Gastrocnemius medialis (tissue), 4 donors: Measurements from ENCODE around the gene ADRA2C. TPM values are rescaled to one million over a fixed set of nuclear protein-coding genes. Genes with fewer than 3 reads are reported as not detected.

Experiments used
- ATAC-seq, 2 donors: fragments of 150-250 bp; one replicate each; pipeline ENCODE4 v1.9.1; 2016
- DNase-seq, 2 donors: peaks; one replicate each; pipeline ENCODE4 v3.0.0-alpha.2; 2019
- H3K27ac ChIP-seq, 4 donors: fragments of 200-600 bp; sonication (generic); 1 replicate in 1 of 4; 2 replicates in 3 of 4; pipeline ENCODE4 v1.5.1; 2016 to 2018; ENCODE audit warnings: mild to moderate bottlenecking in 2 of 4, moderate library complexity in 1 of 4
- H3K27me3 ChIP-seq, 3 donors: fragments of 200-600 bp; sonication (generic) in 2 of 3; 1 replicate in 1 of 3; 2 replicates in 2 of 3; pipeline versions ENCODE4 v1.5.1 to v1.6.0; 2016 to 2019; ENCODE audit warnings: mild to moderate bottlenecking in 1 of 3, moderate library complexity in 1 of 3
- H3K36me3 ChIP-seq, 2 donors: fragments of 200-600 bp; sonication (generic) in 1 of 2; one replicate each; pipeline ENCODE4 v1.5.1; 2017 to 2018
- H3K4me1 ChIP-seq, 2 donors: fragments of 200-600 bp; sonication (generic) in 1 of 2; one replicate each; pipeline ENCODE4 v1.5.1; 2016 to 2017; ENCODE audit warnings: mild to moderate bottlenecking in 2 of 2
- H3K4me3 ChIP-seq, 4 donors: fragments of 200-600 bp; sonication (generic) in 3 of 4; 1 replicate in 1 of 4; 2 replicates in 3 of 4; pipeline ENCODE4 v1.5.1; 2016 to 2019; ENCODE audit warnings: mild to moderate bottlenecking in 2 of 4
- H3K9me3 ChIP-seq, 3 donors: fragments of 200-600 bp; sonication (generic) in 2 of 3; 1 replicate in 1 of 3; 2 replicates in 2 of 3; pipeline ENCODE4 v1.5.1; 2016 to 2019
- POLR2A ChIP-seq, 2 donors: fragments of 450-650 bp; IDR thresholded peaks; one replicate each; pipeline ENCODE4 v1.6.1; 2017; ENCODE audit warnings: antibody characterized with exemption in 2 of 2, mild to moderate bottlenecking in 2 of 2, moderate library complexity in 2 of 2
- in situ Hi-C, 4 donors: fragments of 200-750 bp; cut with MboI; loops; one replicate each; pipeline versions ENCODE4 v1.15.0 to v1.8.0; 2017; ENCODE audit warnings: low sequenced_read_pairs in 4 of 4
- intact Hi-C: fragments of 100-400 bp; cut with DNase I; formaldehyde crosslinking; loops from one replicate; pipeline ENCODE4 v1.15.1; 2023; ENCODE audit warnings: low total_unique reads
- total RNA-seq, 4 donors: library from RNA; depleted of rRNA; stranded (reverse); fragments of >200 nt; gene quantifications; one replicate each; pipeline versions ENCODE4 v1.1.0 to v1.2.3, GENCODE V29; 2016
- TF ChIP-seq, protein P1 (sequence below), 5 experiments: fragments of 450-650 bp in 3 of 5; fragments of 200-600 bp in 2 of 5; sonication (generic) in 2 of 5; IDR thresholded peaks in 4 of 5; conservative IDR thresholded peaks in 1 of 5; 1 replicate in 4 of 5; 2 replicates in 1 of 5; pipeline ENCODE4 v1.5.1; 2016 to 2019; ENCODE audit warnings: antibody characterized with exemption in 5 of 5, mild to moderate bottlenecking in 3 of 5, moderate library complexity in 3 of 5

Gene ADRA2C
- total RNA-seq, 4 donors from 2014 or later, result 2.5 to 7.9 (median 4.8) TPM

DNA sequence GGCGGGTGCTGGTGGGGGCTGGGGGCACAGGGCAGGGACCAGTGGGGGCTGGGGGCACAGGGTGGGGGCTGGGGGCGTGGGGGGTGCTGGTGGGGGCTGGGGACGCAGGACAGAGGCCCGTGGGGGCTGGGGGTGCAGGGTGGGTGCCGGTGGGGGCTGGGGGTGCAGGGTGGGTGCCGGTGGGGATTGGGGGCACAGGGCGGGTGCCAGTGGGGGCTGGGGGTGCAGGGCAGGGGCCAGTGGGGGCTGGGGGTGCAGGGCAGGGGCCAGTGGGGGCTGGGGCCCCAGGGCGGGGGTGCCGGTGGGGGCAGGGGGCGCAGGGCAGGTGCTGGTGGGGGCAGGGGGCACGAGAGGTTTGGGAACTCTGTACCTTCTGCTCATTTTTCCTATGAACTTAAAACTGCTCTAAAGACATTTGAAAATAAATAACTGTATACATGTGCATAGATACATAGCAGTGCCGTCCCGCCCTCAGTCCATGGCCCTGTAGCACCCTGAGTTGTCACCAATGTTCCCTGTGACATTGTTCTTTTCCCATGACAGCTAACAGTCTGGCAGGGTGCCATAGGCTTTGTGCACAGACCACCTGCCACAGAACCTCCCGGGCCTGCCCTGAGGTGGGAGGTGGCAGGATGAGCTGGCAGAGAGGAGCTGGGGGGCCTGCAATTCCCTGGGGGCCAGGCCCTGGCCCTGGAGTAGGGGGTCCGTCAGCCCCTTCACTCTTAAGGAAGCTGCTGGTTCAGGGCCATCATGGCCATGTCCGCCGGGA, 35.6 kb upstream of the ADRA2C start:
- intact Hi-C loops, result no loop called here

DNA sequence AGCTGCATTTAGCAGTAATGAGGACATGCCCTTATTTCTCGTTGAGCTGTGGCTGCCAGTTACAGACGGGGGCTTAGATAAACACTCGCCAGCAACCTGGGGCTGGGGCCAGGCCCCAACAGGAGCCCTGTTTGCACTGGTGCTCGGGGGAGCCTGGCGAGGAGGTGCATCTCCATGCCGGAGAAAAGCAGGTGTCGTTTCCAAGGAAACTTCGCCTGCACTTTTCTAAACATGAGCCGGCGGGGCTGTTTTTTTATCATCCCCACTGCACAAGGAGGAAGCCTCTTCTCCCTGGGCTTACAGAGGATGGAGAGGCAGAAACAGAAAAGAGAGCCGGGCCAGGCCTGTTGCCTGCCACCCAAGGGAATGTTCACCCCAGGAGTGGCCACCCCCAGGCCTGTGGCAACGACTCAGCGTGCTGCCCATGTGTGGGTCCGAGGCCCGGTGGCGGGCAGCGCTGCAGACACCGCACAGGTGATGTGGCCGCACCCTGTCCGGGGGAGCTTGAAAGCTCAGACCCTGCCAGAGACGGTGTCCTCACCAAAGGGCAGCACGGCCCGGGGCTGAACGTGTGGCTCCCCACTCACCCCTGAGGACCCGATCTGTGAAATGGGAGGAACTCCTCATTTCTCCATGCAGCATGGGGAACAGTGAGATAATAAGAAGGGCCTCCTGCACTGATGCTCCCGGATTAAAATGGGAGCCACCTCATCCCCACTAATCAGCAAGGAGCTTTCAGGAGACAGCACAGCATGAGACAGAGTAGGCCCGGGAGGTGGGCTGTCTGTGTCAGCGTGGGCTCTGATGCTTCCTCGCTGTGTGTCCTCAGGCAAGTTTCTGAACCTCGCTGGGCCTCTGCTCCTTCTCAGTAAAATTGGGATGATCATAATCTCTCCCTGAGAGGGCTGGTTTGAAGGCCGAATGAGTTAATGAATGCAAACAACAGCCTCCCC, 33.8 kb upstream of the ADRA2C start:
- Histone ChIP-seq H3K4me3 (no peak overlapping the region), H3K27me3 (peaks cover 7 to 18% (median 13%) of the 10 kb centered on the region in 3 donors)
- TF ChIP-seq, protein P1, sequence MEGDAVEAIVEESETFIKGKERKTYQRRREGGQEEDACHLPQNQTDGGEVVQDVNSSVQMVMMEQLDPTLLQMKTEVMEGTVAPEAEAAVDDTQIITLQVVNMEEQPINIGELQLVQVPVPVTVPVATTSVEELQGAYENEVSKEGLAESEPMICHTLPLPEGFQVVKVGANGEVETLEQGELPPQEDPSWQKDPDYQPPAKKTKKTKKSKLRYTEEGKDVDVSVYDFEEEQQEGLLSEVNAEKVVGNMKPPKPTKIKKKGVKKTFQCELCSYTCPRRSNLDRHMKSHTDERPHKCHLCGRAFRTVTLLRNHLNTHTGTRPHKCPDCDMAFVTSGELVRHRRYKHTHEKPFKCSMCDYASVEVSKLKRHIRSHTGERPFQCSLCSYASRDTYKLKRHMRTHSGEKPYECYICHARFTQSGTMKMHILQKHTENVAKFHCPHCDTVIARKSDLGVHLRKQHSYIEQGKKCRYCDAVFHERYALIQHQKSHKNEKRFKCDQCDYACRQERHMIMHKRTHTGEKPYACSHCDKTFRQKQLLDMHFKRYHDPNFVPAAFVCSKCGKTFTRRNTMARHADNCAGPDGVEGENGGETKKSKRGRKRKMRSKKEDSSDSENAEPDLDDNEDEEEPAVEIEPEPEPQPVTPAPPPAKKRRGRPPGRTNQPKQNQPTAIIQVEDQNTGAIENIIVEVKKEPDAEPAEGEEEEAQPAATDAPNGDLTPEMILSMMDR (IDR thresholded peaks at IDR 0.05 in 4 of 5, conservative IDR thresholded peaks at IDR 0.05 in 1 of 5), result no peak
- no peak for TF ChIP-seq POLR2A (IDR thresholded peaks at IDR 0.05)

More for the DNA sequence above, 35.6 kb upstream of the ADRA2C start:
- H3K36me3 ChIP-seq, result no peaks in the 10 kb centered on the region
- ATAC-seq, result no peak
- peaks cover 13 to 27% (median 21%) of the 10 kb centered on the region in 3 donors for H3K27me3 ChIP-seq
- H3K27ac ChIP-seq, result no peak overlapping the region
- in situ Hi-C loops, result no loop called here
- no peak overlapping the region for H3K4me3 ChIP-seq
- H3K4me1 ChIP-seq, result no peaks in the 10 kb centered on the region
- DNase-seq, result no peak
- TF ChIP-seq POLR2A (IDR thresholded peaks at IDR 0.05), result no peak
- TF ChIP-seq, protein P1 (IDR thresholded peaks at IDR 0.05 in 4 of 5, conservative IDR thresholded peaks at IDR 0.05 in 1 of 5), result no peak
- no peaks in the 10 kb centered on the region for H3K9me3 ChIP-seq

DNA sequence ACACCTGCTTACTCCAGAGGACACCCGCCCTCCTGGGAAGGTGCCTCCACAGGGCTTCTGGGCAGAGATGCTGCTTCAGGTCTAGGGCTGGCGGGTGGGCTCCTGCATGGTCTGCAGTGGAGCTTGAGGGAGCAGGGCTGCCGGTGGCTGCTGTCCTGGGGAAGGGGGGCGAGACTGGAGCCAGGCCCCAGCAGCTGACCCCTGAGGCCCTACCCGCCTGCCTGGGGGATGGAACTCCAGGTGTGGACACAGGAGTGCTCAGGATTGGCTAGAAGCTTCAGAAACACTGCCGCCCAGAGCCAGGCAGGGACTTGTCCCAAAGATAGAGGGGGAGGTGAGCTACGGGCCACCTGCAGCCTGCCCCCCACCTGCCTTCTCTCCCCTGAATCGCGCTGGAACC, 33.0 kb upstream of the ADRA2C start:
- Histone ChIP-seq H3K27ac (no peak overlapping the region), H3K36me3 (no peaks in the 10 kb centered on the region), H3K27me3 (peaks cover 7 to 13% (median 8%) of the 10 kb centered on the region in 3 donors), H3K4me1 (no peaks in the 10 kb centered on the region), H3K4me3 (no peak overlapping the region), H3K9me3 (no peaks in the 10 kb centered on the region)
- in situ Hi-C loops (no loop called here), intact Hi-C loops (no loop called here)
- ATAC-seq (no peak), DNase-seq (no peak)
- TF ChIP-seq, protein P1 (IDR thresholded peaks at IDR 0.05 in 4 of 5, conservative IDR thresholded peaks at IDR 0.05 in 1 of 5), result no peak
- no peak for TF ChIP-seq POLR2A (IDR thresholded peaks at IDR 0.05)

More for the DNA sequence above, 33.8 kb upstream of the ADRA2C start:
- no peaks in the 10 kb centered on the region for H3K4me1 ChIP-seq
- intact Hi-C loops, result no loop called here
- no peaks in the 10 kb centered on the region for H3K36me3 ChIP-seq
- in situ Hi-C loops, result no loop called here
- no peaks in the 10 kb centered on the region for H3K9me3 ChIP-seq
- no peak overlapping the region for H3K27ac ChIP-seq
- no peak for DNase-seq
- ATAC-seq, result no peak

DNA sequence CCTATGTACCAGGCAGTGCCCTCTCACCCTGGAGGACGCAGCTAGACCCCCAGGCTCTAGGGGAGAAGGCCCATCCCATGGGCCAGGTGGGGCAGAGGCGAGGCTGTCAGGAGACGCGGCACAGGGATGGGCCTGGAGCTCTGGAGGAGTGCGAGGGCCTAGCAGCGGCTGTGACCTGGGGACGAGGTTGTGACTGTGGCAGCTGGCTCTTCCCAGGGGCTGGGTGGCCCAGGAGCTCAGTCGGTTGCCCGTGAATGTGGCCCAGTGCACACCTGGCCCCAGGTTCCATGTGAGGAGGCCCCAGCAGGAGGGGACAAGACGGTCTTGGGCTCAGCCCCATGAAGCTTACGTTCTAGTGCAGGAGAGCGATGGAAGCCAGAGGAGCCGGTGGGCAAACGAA, 31.0 kb upstream of the ADRA2C start:
- Histone ChIP-seq H3K4me1 (no peaks in the 10 kb centered on the region), H3K4me3 (no peak overlapping the region), H3K27ac (no peak overlapping the region), H3K27me3 (peaks cover 0 to 4% (median 3%) of the 10 kb centered on the region in 3 donors), H3K9me3 (no peaks in the 10 kb centered on the region), H3K36me3 (no peaks in the 10 kb centered on the region)
- in situ Hi-C loops, result no loop called here
- TF ChIP-seq POLR2A (IDR thresholded peaks at IDR 0.05), result no peak
- TF ChIP-seq, protein P1 (IDR thresholded peaks at IDR 0.05 in 4 of 5, conservative IDR thresholded peaks at IDR 0.05 in 1 of 5), result no peak
- ATAC-seq (no peak), DNase-seq (no peak)
- intact Hi-C loops, result no loop called here
